ENCODE results near the gene SUPT5H.
A peak's percentile ranks its signal among the peaks of the same experiment; 100 is the strongest.

Gene SUPT5H

GRCh38 chr19:39445196-39446111 is at the start of gene SUPT5H:
Gene SUPT5H (plus strand): TSS chr19:39445582. CDS start chr19:39445891, 309 bp downstream.
- H3K4me3 ChIP-seq = peak within 1 kb of the TSS; percentile 64 to 98 (median 85)
- H3K27ac ChIP-seq = peak within 1 kb of the TSS; percentile 74 to 97 (median 90)

DNA sequence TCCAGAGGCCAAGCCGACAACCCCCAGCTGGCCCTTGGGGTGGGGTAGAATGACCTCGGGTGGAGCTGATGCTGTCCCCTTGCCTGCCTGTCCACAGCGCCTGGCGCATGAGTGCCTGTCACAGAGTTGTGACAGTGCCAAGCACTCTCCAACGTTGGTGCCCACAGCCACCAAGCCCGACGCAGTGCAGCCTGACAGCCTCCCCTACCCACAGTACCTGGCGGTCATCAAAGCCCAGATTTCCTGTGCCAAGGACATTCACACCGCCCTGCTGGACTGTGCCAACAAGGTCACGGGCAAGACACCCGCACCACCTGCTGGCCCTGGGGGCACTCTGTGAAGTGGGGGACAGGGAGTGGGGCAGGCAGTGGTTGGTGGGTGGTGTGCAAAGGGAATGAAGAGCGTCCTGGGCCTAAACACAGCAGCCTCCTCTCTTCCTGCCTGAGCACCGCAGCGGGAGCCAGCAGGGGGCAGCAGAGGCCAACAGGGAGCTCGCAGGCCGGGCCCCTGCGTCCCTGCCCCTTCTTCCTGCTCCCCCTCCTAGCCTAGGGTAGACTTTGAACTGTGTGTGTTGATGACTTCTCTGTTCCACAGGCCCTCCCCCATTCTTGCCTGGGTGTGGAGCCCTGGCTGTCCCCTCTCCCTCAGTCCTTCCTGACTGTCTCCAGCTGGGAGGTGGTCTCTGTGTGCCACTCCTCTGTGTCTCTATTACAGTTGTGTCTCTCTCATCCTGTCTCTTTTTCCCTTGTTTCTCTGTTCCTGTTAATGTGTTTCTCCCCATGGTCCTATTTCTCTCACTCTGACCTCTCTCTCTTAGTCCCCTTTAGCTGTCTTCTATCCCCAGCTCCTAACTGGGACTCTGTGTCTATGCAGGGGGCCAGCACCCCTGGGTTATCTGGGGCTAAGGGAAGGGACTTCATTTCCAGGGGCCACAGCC is 47.8 kb upstream of the SUPT5H start:
- H3K4me3 ChIP-seq = peak overlapping the region in 4 of 7 experiments; percentile 1 to 10 (median 2)

GRCh38 chr19:39398297-39398864 is 47.0 kb upstream of the SUPT5H start:
- H3K27ac ChIP-seq = peak overlapping the region; percentile 52 to 100 (median 95)
- peak overlapping the region in 4 of 7 experiments; percentile 1 to 10 (median 2) for H3K4me3 ChIP-seq

More for the DNA sequence above, 47.8 kb upstream of the SUPT5H start:
- peak overlapping the region; percentile 52 to 100 (median 95) for H3K27ac ChIP-seq

DNA sequence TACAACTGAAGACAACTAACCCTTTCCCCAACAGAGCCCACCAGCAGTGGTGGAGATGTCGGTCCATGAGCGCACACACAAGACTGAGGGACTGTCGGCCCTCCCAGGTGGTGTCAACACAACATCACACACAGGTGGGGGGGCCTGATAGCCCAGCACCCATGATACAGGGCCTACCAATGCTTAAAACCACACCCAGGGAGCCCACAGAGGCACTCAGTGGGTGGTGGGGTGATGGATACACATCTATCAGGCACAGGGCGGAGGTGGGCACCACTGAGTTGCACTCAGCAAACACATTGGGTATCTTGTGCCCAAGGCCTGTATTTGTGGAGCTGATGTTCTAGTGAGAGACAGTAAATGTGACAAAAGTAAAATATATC is 45.7 kb upstream of the SUPT5H start:
- Histone ChIP-seq H3K4me3 (no peak overlapping the region), H3K27ac (peak overlapping the region in 18 of 21 experiments; percentile 10 to 100 (median 96))

GRCh38 chr19:39400061-39400460 is 45.3 kb upstream of the SUPT5H start:
- no peak overlapping the region for H3K4me3 ChIP-seq
- H3K27ac ChIP-seq = peak overlapping the region in 17 of 21 experiments; percentile 10 to 100 (median 95)

DNA sequence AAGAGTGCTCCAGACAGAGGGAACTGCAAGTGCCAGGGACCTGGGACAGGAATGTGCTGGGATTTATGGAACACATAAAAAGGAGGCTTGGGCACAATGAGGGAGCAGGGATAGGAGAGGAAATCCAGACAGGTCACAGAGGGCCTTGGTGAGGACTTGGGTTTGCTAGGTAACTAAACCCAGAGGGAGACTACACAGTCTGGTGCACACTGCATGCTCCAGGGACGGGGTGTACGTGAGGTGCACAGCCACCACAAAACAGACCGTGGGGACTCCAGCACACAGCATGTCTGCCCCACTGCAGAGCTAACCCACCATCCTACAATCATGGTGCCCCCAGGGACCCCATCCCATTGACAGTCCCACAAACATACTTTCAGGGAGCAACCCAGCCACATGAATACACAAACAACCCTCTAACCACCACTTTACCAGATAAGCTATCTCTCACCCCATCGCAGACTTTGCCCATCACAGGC is 44.3 kb upstream of the SUPT5H start:
- H3K27ac ChIP-seq = peak overlapping the region; percentile 16 to 100 (median 100)
- H3K4me3 ChIP-seq = no peak overlapping the region

GRCh38 chr19:39401549-39402345 is 43.6 kb upstream of the SUPT5H start:
- H3K4me3 ChIP-seq = peak overlapping the region in 2 of 7 experiments; percentile 40
- peak overlapping the region; percentile 92 to 100 (median 100) for H3K27ac ChIP-seq

DNA sequence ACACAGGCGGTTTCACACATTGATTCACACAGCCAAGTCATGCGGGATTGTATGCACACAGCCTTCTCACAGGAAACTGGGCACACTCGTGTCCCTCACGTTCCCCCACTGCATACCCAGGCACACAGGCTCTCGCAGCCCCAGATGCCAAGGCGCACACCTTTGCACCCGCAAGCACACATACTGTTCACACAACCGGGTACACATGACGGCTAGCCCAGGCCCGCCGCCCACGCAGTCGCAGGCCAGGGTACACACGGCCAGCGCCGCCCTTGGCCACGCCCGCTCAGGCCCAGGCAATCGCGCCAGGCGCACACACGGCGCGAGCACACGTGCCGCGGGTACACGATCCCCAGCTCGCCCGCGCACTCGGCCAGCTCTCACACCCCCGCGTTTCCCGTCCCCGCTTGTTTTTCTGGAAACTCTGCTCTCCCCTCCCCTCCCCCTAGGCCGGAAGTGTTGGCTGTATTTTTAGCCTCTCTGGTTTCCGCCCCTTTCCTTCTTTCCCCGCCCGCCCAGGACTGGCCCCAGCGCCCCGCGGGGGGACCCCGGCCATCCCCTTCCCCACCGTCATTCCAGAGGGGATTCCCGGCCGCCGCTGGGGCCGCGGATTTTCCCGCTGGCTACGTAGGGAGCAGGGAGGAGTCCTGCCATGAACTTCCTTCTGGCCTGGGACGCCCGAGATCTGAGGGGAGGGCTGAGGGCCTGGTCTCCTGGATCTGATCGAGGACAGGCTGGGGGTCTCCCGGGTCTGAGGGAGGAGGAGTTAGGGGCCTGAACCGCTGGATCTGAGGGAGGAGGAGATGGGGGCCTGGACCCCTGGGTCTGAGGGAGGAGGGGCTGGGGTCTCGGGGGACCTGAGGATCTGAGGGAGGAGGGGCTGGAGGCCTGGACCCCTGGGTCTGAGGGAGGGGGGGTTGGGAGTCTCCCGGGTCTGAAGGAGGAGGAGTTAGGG is 42.8 kb upstream of the SUPT5H start:
- peak overlapping the region; percentile 92 to 100 (median 100) for H3K27ac ChIP-seq
- peak overlapping the region; percentile 24 to 52 (median 40) for H3K4me3 ChIP-seq

- Histone ChIP-seq H3K27ac (peak overlapping the region; percentile 92 to 100 (median 100)), H3K4me3 (peak overlapping the region; percentile 24 to 52 (median 40))
Observed at GRCh38 chr19:39403331-39404312, 41.8 kb upstream of the SUPT5H start.

- peak overlapping the region in 6 of 7 experiments; percentile 67 to 92 (median 74) for H3K4me3 ChIP-seq
- H3K27ac ChIP-seq = peak overlapping the region; percentile 27 to 100 (median 99)
Observed at GRCh38 chr19:39405261-39405957, 40.0 kb upstream of the SUPT5H start.

- Histone ChIP-seq H3K4me3 (peak overlapping the region; percentile 67 to 96 (median 79)), H3K27ac (peak overlapping the region; percentile 66 to 100 (median 99))
Observed at GRCh38 chr19:39405958-39406655, 39.3 kb upstream of the SUPT5H start.

DNA sequence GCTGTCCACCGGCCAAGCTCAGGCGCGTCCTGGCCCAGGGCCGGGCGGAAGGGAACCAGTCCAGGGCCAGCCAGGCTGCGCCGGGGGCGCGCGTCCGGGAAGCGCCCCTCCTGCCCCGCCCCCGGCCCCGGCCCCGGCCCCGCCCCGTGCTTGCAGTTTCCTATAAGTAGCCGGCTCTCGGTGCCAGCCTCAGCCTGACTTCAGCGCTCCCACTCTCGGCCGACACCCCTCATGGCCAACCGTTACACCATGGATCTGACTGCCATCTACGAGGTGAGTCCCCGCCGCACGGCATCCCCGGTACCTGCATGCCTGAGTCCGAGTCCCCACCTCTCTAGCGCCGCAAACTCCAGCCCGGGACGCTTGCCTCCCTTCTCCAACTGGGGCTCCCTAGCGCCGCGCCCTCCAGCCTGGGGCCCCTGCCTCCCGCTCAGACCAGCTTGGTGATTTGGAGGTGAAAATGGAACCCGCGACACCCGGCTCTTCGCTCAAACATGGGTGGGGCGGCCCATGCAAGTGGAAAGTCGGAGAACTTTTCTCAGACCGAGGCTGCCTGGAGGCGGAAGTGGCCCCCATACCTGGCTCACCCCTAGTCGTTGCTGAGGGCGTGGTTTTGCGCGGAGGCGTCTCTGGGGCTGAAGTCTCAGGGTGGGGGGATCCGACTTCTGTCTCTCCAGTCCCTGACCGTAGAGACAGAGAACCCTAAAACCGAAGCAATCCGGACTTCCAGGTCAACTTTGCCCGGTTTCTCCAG is 38.5 kb upstream of the SUPT5H start, which contains the start of gene ZFP36:
ZFP36 (plus strand) TSS at position 192 of the 754 bp plus-strand sequence; CDS start at position 250, 58 bp downstream.
- H3K27ac ChIP-seq = peak within 1 kb of the TSS; percentile 88 to 100 (median 99)
- peak within 1 kb of the TSS; percentile 67 to 96 (median 79) for H3K4me3 ChIP-seq

DNA sequence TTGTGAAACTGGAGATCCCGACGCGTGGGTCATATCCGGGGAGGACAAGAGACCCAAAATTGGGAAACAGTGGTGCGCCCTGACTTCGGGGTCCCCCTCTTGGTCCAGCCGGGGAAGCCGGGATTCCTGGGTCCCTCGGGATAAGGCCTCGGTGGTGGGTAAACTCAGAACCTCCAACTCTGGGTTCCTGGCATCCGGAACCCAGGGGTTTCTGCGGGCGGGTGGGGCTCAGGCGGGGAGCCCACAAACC is 38.0 kb upstream of the SUPT5H start:
- peak overlapping the region; percentile 88 to 100 (median 99) for H3K27ac ChIP-seq
- H3K4me3 ChIP-seq = peak overlapping the region; percentile 67 to 96 (median 79)

DNA sequence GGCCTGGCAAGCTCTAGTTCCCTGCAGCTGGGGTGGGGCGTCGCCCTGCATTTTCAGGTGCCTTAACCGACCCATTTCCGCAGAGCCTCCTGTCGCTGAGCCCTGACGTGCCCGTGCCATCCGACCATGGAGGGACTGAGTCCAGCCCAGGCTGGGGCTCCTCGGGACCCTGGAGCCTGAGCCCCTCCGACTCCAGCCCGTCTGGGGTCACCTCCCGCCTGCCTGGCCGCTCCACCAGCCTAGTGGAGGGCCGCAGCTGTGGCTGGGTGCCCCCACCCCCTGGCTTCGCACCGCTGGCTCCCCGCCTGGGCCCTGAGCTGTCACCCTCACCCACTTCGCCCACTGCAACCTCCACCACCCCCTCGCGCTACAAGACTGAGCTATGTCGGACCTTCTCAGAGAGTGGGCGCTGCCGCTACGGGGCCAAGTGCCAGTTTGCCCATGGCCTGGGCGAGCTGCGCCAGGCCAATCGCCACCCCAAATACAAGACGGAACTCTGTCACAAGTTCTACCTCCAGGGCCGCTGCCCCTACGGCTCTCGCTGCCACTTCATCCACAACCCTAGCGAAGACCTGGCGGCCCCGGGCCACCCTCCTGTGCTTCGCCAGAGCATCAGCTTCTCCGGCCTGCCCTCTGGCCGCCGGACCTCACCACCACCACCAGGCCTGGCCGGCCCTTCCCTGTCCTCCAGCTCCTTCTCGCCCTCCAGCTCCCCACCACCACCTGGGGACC is 37.6 kb upstream of the SUPT5H start:
- Histone ChIP-seq H3K4me3 (peak overlapping the region; percentile 67 to 96 (median 79)), H3K27ac (peak overlapping the region; percentile 88 to 100 (median 99))

Data from skin epidermis (tissue), 12 donors.